Liver (tissue), 9 donors: Measurements from ENCODE around the gene AJAP1. TPM values are rescaled to one million over a fixed set of nuclear protein-coding genes. Genes with fewer than 3 reads are reported as not detected.

Source experiments
- DNase-seq: peaks from one replicate; pipeline ENCODE4 v3.0.0-alpha.2; 2017; ENCODE audit warnings: low spot score
- H3K27ac ChIP-seq, 2 donors: one replicate each; pipeline ENCODE4 v1.7.0; 2013; ENCODE audit warnings: inconsistent platforms in 2 of 2, low read length in 2 of 2, control low read depth in 1 of 2, low read depth in 1 of 2, mild to moderate bottlenecking in 1 of 2
- H3K27me3 ChIP-seq, 4 donors: one replicate each; pipeline versions ENCODE4 v1.6.1 to v1.7.0; 2013; ENCODE audit warnings: low read length in 3 of 4, inconsistent platforms in 1 of 4, mild to moderate bottlenecking in 1 of 4, moderate library complexity in 1 of 4; ENCODE audit not compliant: control insufficient read depth in 4 of 4, insufficient read depth in 4 of 4
- H3K36me3 ChIP-seq, 4 donors: one replicate each; pipeline versions ENCODE4 v1.6.1 to v1.7.0; 2013; ENCODE audit warnings: low read length in 3 of 4, mild to moderate bottlenecking in 3 of 4, low read depth in 1 of 4, moderate library complexity in 1 of 4; ENCODE audit not compliant: control insufficient read depth in 4 of 4, insufficient read depth in 3 of 4
- H3K4me1 ChIP-seq, 4 donors: one replicate each; pipeline versions ENCODE4 v1.6.1 to v1.7.0; 2013; ENCODE audit warnings: low read length in 3 of 4, mild to moderate bottlenecking in 3 of 4, moderate library complexity in 1 of 4; ENCODE audit not compliant: control insufficient read depth in 4 of 4, insufficient read depth in 4 of 4
- H3K4me3 ChIP-seq, 3 donors: one replicate each; pipeline versions ENCODE4 v1.6.1 to v1.7.0; 2013; ENCODE audit warnings: low read length in 3 of 3, control low read depth in 1 of 3, low read depth in 1 of 3, mild to moderate bottlenecking in 1 of 3
- H3K9ac ChIP-seq, 2 donors: one replicate each; pipeline ENCODE4 v1.7.0; 2013; ENCODE audit warnings: low read length in 2 of 2, mild to moderate bottlenecking in 2 of 2, moderate library complexity in 2 of 2, control low read depth in 1 of 2, low read depth in 1 of 2
- H3K9me3 ChIP-seq, 4 donors: one replicate each; pipeline versions ENCODE4 v1.6.1 to v1.7.0; 2013; ENCODE audit warnings: low read length in 3 of 4; ENCODE audit not compliant: control insufficient read depth in 4 of 4
- EGR1 ChIP-seq, 2 donors: IDR thresholded peaks; 2 replicates each; pipeline ENCODE4 v1.6.1; 2016 to 2018; ENCODE audit warnings: antibody characterized with exemption in 2 of 2, low read depth in 2 of 2
- FOXA1 ChIP-seq: IDR thresholded peaks from 2 replicates; pipeline ENCODE4 v1.6.1; 2016; ENCODE audit warnings: antibody characterized with exemption
- FOXA2 ChIP-seq: IDR thresholded peaks from 2 replicates; pipeline ENCODE4 v1.6.1; 2016; ENCODE audit warnings: antibody characterized with exemption
- GABPA ChIP-seq, 2 donors: IDR thresholded peaks in 1 of 2; conservative IDR thresholded peaks in 1 of 2; 2 replicates each; pipeline ENCODE4 v1.6.1; 2016; ENCODE audit warnings: antibody characterized with exemption in 2 of 2, mild to moderate bottlenecking in 1 of 2, moderate library complexity in 1 of 2
- HNF4A ChIP-seq, 2 donors: conservative IDR thresholded peaks; 2 replicates each; pipeline ENCODE4 v1.6.1; 2016; ENCODE audit warnings: antibody characterized with exemption in 2 of 2, mild to moderate bottlenecking in 2 of 2
- HNF4G ChIP-seq: IDR thresholded peaks from 2 replicates; pipeline ENCODE4 v1.6.1; 2016; ENCODE audit warnings: antibody characterized with exemption
- JUND ChIP-seq, 2 donors: IDR thresholded peaks; 2 replicates each; pipeline ENCODE4 v1.6.1; 2016; ENCODE audit warnings: antibody characterized with exemption in 2 of 2
- NR2F2 ChIP-seq: IDR thresholded peaks from 2 replicates; pipeline ENCODE4 v1.6.1; 2016; ENCODE audit warnings: antibody characterized with exemption
- RAD21 ChIP-seq, 2 donors: IDR thresholded peaks; 2 replicates each; pipeline ENCODE4 v1.6.1; 2016; ENCODE audit warnings: antibody characterized with exemption in 2 of 2, mild to moderate bottlenecking in 2 of 2
- RXRA ChIP-seq, 2 donors: IDR thresholded peaks; 2 replicates each; pipeline ENCODE4 v1.6.1; 2017 to 2018; ENCODE audit warnings: antibody characterized with exemption in 2 of 2, mild to moderate bottlenecking in 1 of 2
- SP1 ChIP-seq: IDR thresholded peaks from 2 replicates; pipeline ENCODE4 v1.6.1; 2018; ENCODE audit warnings: antibody characterized with exemption, mild to moderate bottlenecking
- TAF1 ChIP-seq: conservative IDR thresholded peaks from 2 replicates; pipeline ENCODE4 v1.6.1; 2016; ENCODE audit warnings: antibody characterized with exemption, mild to moderate bottlenecking
- YY1 ChIP-seq: IDR thresholded peaks from 2 replicates; pipeline ENCODE4 v1.6.1; 2016; ENCODE audit warnings: antibody characterized with exemption, mild to moderate bottlenecking
- WGBS: extraction: QIAGEN DNeasy Blood & Tissue Kit; methylation state at CpG from one replicate; pipeline ENCODE4 v1.1.7; 2013; 5-methylcytosine and 5-hydroxymethylcytosine counted together
- polyA plus RNA-seq, 2 donors: library from polyadenylated mRNA; stranded (reverse) in 1 of 2; unstranded in 1 of 2; fragments of 200-250 nt in 1 of 2; fragments of >200 nt in 1 of 2; fragmentation: Nextera tagmentation in 1 of 2; extraction: Ambion mirVana in 1 of 2; gene quantifications; one replicate each; pipeline versions ENCODE4 v1.2.1 to v1.2.3, GENCODE V29; 2013 to 2015
- total RNA-seq, 2 donors: library from RNA; depleted of rRNA; stranded (reverse); fragments of >200 nt; gene quantifications; one replicate each; pipeline ENCODE4 v1.2.3, GENCODE V29; 2014
- TF ChIP-seq, protein P1 (sequence below): IDR thresholded peaks from 2 replicates; pipeline ENCODE4 v1.6.1; 2016; ENCODE audit warnings: antibody characterized with exemption
- TF ChIP-seq, protein P2 (sequence below): IDR thresholded peaks from 2 replicates; pipeline ENCODE4 v1.6.1; 2016; ENCODE audit warnings: antibody characterized with exemption, mild to moderate bottlenecking
- TF ChIP-seq, protein P3 (sequence below): fragments of 150-350 bp; IDR thresholded peaks from 2 replicates; pipeline ENCODE4 v1.5.1; 2017; ENCODE audit warnings: improper control_type of control experiment, low read depth, low read length; ENCODE audit not compliant: missing input control
- TF ChIP-seq, protein P4 (sequence below): IDR thresholded peaks from 2 replicates; pipeline ENCODE4 v1.6.1; 2016; ENCODE audit warnings: antibody characterized with exemption
- TF ChIP-seq, protein P5 (sequence below): IDR thresholded peaks from 2 replicates; pipeline ENCODE4 v1.6.1; 2016; ENCODE audit warnings: antibody characterized with exemption
- donor health status: healthy.
- donor health status: healthy.
- donor health status: healthy.
- donor health status: healthy.
- donor health status: healthy.

The AJAP1 gene
- total and polyA plus RNA-seq, 4 donors = under 0.01 to 0.21 (median 0.08) TPM; not detected in 1

DNA sequence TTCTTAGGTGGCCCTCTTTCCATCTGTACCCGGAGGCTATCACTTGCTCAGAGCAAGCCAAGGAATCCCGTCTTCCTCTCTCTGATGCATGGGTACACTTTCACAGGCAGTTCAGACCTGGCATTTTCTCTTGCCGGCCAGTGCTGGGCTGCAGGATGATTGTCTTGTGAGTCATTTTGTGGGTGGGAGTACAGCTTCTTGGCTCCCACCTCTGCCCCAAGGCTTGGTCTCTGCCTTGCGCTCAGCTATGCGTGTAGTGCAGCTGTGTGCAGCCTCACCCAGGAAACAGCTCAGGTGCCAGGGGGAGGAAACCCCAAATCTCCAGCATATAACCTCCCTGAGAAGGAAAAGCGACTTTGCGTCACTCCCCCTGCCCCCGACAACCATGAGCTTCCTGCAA lies 3.9 kb upstream of the AJAP1 start:
- no peak for DNase-seq
- WGBS = 49% methylated on average over 8 of the region's 8 CpGs
- peaks cover 0 to 5% (median 3%) of the 10 kb centered on the region in 4 donors for H3K4me1 ChIP-seq
- H3K4me3 ChIP-seq = no peak overlapping the region
- TF ChIP-seq TAF1 (no peak), JUND (IDR thresholded peaks at IDR 0.05) (no peak), FOXA2 (no peak), EGR1 (IDR thresholded peaks at IDR 0.05; ENCODE audit: low read depth in 2 of 2) (no peak), HNF4A (conservative IDR thresholded peaks at IDR 0.05) (no peak), GABPA (IDR thresholded peaks at IDR 0.05 in 1 of 2, conservative IDR thresholded peaks at IDR 0.05 in 1 of 2) (no peak)
- TF ChIP-seq, protein P1, sequence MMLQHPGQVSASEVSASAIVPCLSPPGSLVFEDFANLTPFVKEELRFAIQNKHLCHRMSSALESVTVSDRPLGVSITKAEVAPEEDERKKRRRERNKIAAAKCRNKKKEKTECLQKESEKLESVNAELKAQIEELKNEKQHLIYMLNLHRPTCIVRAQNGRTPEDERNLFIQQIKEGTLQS = no peak
- TF ChIP-seq, protein P2, sequence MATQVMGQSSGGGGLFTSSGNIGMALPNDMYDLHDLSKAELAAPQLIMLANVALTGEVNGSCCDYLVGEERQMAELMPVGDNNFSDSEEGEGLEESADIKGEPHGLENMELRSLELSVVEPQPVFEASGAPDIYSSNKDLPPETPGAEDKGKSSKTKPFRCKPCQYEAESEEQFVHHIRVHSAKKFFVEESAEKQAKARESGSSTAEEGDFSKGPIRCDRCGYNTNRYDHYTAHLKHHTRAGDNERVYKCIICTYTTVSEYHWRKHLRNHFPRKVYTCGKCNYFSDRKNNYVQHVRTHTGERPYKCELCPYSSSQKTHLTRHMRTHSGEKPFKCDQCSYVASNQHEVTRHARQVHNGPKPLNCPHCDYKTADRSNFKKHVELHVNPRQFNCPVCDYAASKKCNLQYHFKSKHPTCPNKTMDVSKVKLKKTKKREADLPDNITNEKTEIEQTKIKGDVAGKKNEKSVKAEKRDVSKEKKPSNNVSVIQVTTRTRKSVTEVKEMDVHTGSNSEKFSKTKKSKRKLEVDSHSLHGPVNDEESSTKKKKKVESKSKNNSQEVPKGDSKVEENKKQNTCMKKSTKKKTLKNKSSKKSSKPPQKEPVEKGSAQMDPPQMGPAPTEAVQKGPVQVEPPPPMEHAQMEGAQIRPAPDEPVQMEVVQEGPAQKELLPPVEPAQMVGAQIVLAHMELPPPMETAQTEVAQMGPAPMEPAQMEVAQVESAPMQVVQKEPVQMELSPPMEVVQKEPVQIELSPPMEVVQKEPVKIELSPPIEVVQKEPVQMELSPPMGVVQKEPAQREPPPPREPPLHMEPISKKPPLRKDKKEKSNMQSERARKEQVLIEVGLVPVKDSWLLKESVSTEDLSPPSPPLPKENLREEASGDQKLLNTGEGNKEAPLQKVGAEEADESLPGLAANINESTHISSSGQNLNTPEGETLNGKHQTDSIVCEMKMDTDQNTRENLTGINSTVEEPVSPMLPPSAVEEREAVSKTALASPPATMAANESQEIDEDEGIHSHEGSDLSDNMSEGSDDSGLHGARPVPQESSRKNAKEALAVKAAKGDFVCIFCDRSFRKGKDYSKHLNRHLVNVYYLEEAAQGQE = no peak
- H3K27me3 ChIP-seq = peaks cover 0 to 14% (median 4%) of the 10 kb centered on the region in 4 donors
- H3K9me3 ChIP-seq = no peaks in the 10 kb centered on the region
- no peaks in the 10 kb centered on the region for H3K36me3 ChIP-seq
- no peak overlapping the region for H3K9ac ChIP-seq
- H3K27ac ChIP-seq = no peak overlapping the region

DNA sequence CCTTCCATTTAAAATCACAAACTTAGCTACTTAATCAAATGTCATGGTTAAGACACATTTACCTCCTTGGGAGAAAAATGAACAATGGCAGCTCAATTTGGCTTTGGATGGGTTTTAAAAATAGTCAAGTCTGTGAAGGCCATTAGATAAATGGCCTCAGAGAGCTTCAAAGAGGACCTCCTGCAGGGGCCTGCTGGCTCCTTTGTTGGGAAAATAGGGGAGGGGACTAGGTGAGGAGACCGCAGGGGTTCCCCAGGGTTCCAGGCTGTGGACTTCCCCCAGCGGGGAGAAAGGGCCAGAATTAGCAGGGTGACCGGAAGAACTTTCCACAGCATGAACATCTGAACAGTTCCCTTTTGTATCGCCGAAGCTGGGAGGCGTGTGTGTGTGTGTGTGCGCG lies 3.4 kb upstream of the AJAP1 start:
- Histone ChIP-seq H3K9ac (no peak overlapping the region), H3K36me3 (no peaks in the 10 kb centered on the region), H3K9me3 (no peaks in the 10 kb centered on the region), H3K27me3 (peaks cover 0 to 19% (median 4%) of the 10 kb centered on the region in 4 donors), H3K4me3 (no peak overlapping the region), H3K27ac (no peak overlapping the region), H3K4me1 (peaks cover 0 to 5% (median 3%) of the 10 kb centered on the region in 4 donors)
- 59% methylated on average over 8 of the region's 8 CpGs for WGBS
- no peak for DNase-seq
- TF ChIP-seq GABPA (IDR thresholded peaks at IDR 0.05 in 1 of 2, conservative IDR thresholded peaks at IDR 0.05 in 1 of 2) (no peak), JUND (IDR thresholded peaks at IDR 0.05) (no peak), NR2F2 (no peak), FOXA2 (no peak), EGR1 (IDR thresholded peaks at IDR 0.05; ENCODE audit: low read depth in 2 of 2) (no peak), RAD21 (IDR thresholded peaks at IDR 0.05) (no peak), HNF4A (conservative IDR thresholded peaks at IDR 0.05) (no peak), FOXA1 (no peak), YY1 (no peak), HNF4G (no peak), SP1 (no peak), TAF1 (no peak), RXRA (IDR thresholded peaks at IDR 0.05) (no peak)
- TF ChIP-seq, protein P3, sequence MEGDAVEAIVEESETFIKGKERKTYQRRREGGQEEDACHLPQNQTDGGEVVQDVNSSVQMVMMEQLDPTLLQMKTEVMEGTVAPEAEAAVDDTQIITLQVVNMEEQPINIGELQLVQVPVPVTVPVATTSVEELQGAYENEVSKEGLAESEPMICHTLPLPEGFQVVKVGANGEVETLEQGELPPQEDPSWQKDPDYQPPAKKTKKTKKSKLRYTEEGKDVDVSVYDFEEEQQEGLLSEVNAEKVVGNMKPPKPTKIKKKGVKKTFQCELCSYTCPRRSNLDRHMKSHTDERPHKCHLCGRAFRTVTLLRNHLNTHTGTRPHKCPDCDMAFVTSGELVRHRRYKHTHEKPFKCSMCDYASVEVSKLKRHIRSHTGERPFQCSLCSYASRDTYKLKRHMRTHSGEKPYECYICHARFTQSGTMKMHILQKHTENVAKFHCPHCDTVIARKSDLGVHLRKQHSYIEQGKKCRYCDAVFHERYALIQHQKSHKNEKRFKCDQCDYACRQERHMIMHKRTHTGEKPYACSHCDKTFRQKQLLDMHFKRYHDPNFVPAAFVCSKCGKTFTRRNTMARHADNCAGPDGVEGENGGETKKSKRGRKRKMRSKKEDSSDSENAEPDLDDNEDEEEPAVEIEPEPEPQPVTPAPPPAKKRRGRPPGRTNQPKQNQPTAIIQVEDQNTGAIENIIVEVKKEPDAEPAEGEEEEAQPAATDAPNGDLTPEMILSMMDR = no peak
- TF ChIP-seq, protein P1 = no peak
- TF ChIP-seq, protein P4, sequence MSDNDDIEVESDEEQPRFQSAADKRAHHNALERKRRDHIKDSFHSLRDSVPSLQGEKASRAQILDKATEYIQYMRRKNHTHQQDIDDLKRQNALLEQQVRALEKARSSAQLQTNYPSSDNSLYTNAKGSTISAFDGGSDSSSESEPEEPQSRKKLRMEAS = no peak
- TF ChIP-seq, protein P2 = no peak
- TF ChIP-seq, protein P5, sequence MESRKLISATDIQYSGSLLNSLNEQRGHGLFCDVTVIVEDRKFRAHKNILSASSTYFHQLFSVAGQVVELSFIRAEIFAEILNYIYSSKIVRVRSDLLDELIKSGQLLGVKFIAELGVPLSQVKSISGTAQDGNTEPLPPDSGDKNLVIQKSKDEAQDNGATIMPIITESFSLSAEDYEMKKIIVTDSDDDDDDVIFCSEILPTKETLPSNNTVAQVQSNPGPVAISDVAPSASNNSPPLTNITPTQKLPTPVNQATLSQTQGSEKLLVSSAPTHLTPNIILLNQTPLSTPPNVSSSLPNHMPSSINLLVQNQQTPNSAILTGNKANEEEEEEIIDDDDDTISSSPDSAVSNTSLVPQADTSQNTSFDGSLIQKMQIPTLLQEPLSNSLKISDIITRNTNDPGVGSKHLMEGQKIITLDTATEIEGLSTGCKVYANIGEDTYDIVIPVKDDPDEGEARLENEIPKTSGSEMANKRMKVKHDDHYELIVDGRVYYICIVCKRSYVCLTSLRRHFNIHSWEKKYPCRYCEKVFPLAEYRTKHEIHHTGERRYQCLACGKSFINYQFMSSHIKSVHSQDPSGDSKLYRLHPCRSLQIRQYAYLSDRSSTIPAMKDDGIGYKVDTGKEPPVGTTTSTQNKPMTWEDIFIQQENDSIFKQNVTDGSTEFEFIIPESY = no peak
